GM12872 (cell line): ENCODE results near the gene KIF4A.

Experiments used
- TF ChIP-seq, protein P1 (sequence below): IDR thresholded peaks from 3 replicates; pipeline ENCODE4 v1.5.1; 2011; ENCODE audit warnings: low read depth, mild to moderate bottlenecking, low read length, moderate library complexity; ENCODE audit not compliant: insufficient read depth

KIF4A gene

DNA sequence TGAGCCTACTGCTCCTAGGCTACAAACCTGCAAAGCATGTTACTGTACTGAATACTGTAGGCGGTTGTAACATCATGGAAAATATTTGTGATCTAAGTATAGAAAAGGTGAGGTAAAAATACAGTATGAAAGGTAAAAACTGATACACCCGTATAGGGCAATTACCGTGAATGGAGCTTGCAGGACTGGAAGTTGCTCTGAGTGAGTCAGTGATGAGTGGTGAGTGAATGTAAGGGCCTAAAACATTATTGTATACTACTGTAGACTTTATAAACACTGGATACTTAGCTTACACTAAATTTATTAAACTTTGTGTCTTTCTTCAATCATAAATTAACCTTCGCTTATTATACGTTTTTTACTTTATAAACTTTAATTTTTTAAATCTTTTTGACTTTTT, 3.7 kb downstream of the KIF4A start:
- TF ChIP-seq, protein P1, sequence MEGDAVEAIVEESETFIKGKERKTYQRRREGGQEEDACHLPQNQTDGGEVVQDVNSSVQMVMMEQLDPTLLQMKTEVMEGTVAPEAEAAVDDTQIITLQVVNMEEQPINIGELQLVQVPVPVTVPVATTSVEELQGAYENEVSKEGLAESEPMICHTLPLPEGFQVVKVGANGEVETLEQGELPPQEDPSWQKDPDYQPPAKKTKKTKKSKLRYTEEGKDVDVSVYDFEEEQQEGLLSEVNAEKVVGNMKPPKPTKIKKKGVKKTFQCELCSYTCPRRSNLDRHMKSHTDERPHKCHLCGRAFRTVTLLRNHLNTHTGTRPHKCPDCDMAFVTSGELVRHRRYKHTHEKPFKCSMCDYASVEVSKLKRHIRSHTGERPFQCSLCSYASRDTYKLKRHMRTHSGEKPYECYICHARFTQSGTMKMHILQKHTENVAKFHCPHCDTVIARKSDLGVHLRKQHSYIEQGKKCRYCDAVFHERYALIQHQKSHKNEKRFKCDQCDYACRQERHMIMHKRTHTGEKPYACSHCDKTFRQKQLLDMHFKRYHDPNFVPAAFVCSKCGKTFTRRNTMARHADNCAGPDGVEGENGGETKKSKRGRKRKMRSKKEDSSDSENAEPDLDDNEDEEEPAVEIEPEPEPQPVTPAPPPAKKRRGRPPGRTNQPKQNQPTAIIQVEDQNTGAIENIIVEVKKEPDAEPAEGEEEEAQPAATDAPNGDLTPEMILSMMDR: no peak

DNA sequence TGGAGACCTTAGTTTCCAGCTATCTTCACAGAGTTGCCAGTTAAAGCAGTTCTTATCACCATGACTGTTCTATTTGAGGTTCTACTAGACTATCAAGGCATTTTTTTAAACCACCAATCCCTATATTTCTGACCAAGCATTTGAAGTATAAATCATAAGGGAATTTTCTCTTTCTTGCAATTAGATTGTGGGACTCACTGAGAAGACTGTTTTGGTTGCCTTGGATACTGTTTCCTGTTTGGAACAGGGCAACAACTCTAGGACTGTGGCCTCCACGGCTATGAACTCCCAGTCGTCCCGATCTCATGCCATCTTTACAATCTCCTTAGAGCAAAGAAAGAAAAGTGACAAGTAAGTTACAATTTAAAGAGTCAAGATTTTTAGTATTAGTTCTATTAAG, 11.8 kb downstream of the KIF4A start:
- TF ChIP-seq, protein P1: no peak

DNA sequence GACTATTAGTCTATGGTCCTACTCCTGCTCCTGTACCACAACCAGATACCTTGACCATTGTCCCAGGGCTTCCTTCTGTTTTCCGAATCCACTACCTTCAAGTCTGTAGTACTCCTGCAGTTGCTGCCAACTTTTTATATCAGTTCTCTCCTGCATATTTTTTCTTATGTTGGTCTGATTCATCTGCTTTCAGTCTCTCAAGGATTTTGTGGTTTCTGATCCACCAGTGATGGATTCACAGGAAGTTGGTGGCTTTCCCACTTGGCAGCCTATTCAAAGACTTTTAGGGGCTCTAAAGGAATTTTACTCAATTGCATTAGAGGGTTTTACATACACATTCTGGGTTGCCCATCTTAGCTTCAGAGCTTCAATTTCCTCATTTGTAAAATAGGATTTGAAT, 23.6 kb downstream of the KIF4A start:
- TF ChIP-seq, protein P1: no peak

DNA sequence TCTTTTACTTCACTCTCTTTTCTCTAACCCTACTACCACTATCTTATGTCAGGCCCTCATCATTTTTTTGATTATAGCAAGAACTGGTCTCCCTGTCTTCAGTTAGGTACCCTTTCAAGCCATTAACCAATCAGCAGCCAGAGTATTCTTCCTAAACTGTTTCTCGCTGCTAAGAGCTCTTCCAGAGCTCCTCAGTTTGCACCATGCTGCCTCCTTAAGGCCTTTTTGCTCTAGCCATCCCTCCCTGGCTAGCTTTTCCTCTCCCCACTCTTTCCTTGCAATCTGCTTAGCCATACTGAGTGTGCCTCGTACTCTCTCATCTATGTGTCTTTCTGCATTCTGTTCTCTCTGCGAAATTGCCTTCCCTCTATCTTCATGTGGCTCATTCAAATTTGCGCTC, 32.9 kb downstream of the KIF4A start:
- TF ChIP-seq, protein P1: no peak

DNA sequence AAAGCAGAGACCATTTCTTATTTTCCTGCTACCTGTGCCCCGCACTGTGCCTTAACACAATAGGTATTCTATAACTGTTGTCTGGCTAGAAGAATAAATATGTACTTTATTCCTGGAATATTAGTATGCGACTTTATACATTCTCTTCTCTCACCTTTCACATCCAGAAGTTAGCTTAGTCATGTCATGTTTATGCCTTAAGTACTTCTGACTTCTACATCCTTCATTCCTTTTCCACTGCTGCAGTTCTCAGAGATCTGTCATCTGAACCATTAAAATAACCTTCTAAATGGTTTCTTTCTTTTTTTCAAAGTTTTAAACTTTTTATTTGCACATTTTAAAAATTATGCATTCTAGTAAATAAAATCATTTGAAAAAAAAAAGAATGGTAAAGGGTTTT, 34.4 kb downstream of the KIF4A start:
- TF ChIP-seq, protein P1: no peak

DNA sequence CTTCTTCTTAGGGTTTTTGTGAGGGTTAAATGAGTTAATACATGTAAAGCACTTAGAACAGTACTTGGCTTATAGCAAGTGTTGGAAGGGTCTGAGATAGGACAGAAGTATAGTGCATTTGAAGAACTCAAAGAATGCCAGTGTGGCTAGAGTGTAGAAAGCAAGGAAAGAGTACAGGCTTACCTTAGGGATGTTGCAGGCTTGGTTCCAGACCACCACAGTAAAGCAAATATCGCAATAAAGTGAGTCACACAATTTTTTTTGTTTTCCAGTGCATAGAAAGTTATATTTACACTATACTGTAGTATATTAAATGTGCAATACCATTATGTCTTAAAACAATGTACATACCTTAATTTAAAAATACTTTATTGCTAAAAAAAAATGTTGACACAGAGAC, 41.3 kb downstream of the KIF4A start:
- TF ChIP-seq, protein P1: no peak

DNA sequence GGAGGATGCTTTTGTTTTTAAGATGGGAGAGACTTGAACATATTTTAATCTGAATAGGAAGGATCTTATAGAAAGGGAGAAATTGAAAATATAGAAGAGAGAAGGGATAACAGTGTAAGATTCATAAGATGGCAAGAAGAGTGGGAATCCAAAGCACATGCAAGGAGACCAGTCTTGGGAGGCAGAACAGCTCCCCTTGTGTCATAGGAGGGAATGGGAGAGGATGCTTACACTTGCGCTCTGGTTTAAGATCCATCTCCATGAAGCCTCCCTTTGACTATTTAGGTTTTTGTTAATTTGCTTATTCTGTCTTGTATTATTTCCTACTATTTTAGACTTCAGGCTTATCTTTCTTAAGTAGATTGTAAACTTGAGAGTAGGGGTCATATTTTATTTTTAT, 42.7 kb downstream of the KIF4A start:
- TF ChIP-seq, protein P1: peak; percentile 29; the same call in 1 of the 3 replicates

DNA sequence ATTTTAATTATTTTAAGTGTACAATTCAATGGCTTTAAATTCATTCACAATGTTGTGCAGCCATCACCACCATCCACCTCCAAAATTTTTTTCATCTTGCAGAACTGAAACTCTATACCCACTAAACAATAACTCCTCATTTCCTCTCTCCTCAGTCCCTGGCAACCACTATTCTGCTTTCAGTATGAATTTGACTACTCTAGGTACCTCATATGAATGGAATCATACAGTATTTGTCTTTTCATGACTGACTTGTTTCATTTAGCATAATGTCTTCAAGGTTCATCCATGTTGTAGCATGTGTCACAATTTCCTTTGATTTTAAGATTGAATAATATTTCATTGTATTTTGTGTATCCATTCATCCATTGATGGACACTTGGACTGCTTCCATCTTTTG, 46.9 kb downstream of the KIF4A start:
- TF ChIP-seq, protein P1: no peak
